ENCODE measurements around the gene AFF3. TPM values are rescaled to one million over a fixed set of nuclear protein-coding genes. Genes with fewer than 3 reads are reported as not detected.

AFF3 gene
- total RNA-seq, 1 experiment from 2014 or later = not detected

DNA sequence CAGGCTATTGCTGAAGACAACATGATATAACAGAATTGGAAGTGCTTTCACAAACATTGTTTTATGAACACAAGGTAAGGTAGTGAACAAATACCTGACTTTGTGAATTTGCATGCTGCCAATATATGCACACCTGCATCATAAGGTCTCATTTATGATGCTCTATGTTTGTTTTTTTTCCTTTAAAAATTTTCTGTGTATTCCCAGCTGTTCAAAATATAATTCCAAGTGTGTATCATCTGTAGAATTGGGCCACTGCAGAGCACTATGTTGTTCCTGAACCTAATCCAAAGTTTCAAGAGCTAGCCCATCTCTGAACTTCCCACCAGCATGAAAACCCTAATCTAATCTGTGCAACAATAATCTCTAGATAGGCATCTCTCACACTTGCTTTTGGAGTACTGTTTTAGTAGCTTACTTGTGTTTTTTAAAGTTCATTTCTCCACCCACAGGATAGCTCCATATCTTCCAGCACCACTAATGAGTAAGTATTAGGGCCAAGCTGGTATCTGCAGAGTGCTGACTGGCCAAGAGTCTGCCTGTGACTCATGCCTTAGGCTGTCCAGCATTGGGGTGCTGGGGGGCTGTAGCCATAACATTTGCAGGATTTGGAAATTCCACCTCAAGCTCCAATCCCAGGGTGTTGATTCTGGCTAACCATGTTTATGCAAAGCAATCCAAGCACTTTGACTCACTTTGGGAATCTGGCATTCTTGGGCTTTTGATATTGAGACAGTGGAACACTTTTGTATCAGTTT, 444.4 kb downstream of the AFF3 start:
- BruUV-seq (replicated peaks) = no TSS peak
- intact Hi-C loops (cut with micrococcal nuclease; ENCODE audit: unreplicated experiment) = no loop called here
- ChIA-PET CTCF (no interaction called here), POLR2A (ENCODE audit: unreplicated experiment) (no interaction called here)
- Histone ChIP-seq H3K36me3 (ENCODE audit: low read depth) (no peaks in the 10 kb centered on the region), H3K4me3 (no peak overlapping the region), H3K27ac (no peak overlapping the region), H3K4me1 (replicated peaks; ENCODE audit: insufficient read depth) (no peaks in the 10 kb centered on the region), H3K9me2 (ENCODE audit: insufficient read depth) (no peaks in the 10 kb centered on the region), H2AFZ (no peak overlapping the region), H3K27me3 (ENCODE audit: insufficient read depth, low read depth) (peaks cover 83% of the 10 kb centered on the region), H3K4me2 (no peak overlapping the region), H4K20me1 (ENCODE audit: insufficient read depth) (no peaks in the 10 kb centered on the region), H3K9me3 (ENCODE audit: insufficient read depth, low read depth) (no peaks in the 10 kb centered on the region), H3K79me2 (ENCODE audit: low read depth) (no peaks in the 10 kb centered on the region), H3F3A (ENCODE audit: insufficient read depth, low read depth) (no peaks in the 10 kb centered on the region)
- DNase-seq = no peak
- TF ChIP-seq, protein P1, sequence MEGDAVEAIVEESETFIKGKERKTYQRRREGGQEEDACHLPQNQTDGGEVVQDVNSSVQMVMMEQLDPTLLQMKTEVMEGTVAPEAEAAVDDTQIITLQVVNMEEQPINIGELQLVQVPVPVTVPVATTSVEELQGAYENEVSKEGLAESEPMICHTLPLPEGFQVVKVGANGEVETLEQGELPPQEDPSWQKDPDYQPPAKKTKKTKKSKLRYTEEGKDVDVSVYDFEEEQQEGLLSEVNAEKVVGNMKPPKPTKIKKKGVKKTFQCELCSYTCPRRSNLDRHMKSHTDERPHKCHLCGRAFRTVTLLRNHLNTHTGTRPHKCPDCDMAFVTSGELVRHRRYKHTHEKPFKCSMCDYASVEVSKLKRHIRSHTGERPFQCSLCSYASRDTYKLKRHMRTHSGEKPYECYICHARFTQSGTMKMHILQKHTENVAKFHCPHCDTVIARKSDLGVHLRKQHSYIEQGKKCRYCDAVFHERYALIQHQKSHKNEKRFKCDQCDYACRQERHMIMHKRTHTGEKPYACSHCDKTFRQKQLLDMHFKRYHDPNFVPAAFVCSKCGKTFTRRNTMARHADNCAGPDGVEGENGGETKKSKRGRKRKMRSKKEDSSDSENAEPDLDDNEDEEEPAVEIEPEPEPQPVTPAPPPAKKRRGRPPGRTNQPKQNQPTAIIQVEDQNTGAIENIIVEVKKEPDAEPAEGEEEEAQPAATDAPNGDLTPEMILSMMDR (conservative IDR thresholded peaks at IDR 0.05) = no peak
- TF ChIP-seq EZH2 (IDR thresholded peaks at IDR 0.05; ENCODE audit: low read depth) = no peak

GRCh38 chr2:99695944-99696253, 446.5 kb downstream of the AFF3 start:
- Histone ChIP-seq H3K9me3 (ENCODE audit: insufficient read depth, low read depth) (no peaks in the 10 kb centered on the region), H3F3A (ENCODE audit: insufficient read depth, low read depth) (no peaks in the 10 kb centered on the region), H3K4me2 (no peak overlapping the region), H3K27me3 (ENCODE audit: insufficient read depth, low read depth) (peaks cover 82% of the 10 kb centered on the region), H3K36me3 (ENCODE audit: low read depth) (no peaks in the 10 kb centered on the region), H3K4me1 (replicated peaks; ENCODE audit: insufficient read depth) (no peaks in the 10 kb centered on the region), H3K4me3 (no peak overlapping the region), H3K9me2 (ENCODE audit: insufficient read depth) (no peaks in the 10 kb centered on the region), H3K79me2 (ENCODE audit: low read depth) (no peaks in the 10 kb centered on the region), H2AFZ (no peak overlapping the region), H3K27ac (no peak overlapping the region), H4K20me1 (ENCODE audit: insufficient read depth) (no peaks in the 10 kb centered on the region)
- no TSS peak for BruUV-seq (replicated peaks)
- POLR2A ChIA-PET (ENCODE audit: unreplicated experiment) = no interaction called here
- intact Hi-C loops (cut with micrococcal nuclease; ENCODE audit: unreplicated experiment) = no loop called here
- CTCF ChIA-PET = no interaction called here
- TF ChIP-seq, protein P1 (conservative IDR thresholded peaks at IDR 0.05) = no peak
- TF ChIP-seq EZH2 (IDR thresholded peaks at IDR 0.05; ENCODE audit: low read depth) = no peak
- no peak for DNase-seq

- POLR2A ChIA-PET (ENCODE audit: unreplicated experiment) = no interaction called here
Observed at GRCh38 chr2:99695130-99695943, 447.1 kb downstream of the AFF3 start.

More at GRCh38 chr2:99695130-99695943, 447.1 kb downstream of the AFF3 start:
- no peak for DNase-seq
- Histone ChIP-seq H4K20me1 (ENCODE audit: insufficient read depth) (no peaks in the 10 kb centered on the region), H3K27ac (no peak overlapping the region), H3K4me3 (no peak overlapping the region), H3K4me2 (no peak overlapping the region), H3K79me2 (ENCODE audit: low read depth) (no peaks in the 10 kb centered on the region), H3F3A (ENCODE audit: insufficient read depth, low read depth) (no peaks in the 10 kb centered on the region), H3K4me1 (replicated peaks; ENCODE audit: insufficient read depth) (no peaks in the 10 kb centered on the region), H2AFZ (no peak overlapping the region), H3K9me3 (ENCODE audit: insufficient read depth, low read depth) (no peaks in the 10 kb centered on the region), H3K36me3 (ENCODE audit: low read depth) (no peaks in the 10 kb centered on the region), H3K27me3 (ENCODE audit: insufficient read depth, low read depth) (peaks cover 82% of the 10 kb centered on the region), H3K9me2 (ENCODE audit: insufficient read depth) (no peaks in the 10 kb centered on the region)
- CTCF ChIA-PET = no interaction called here
- BruUV-seq (replicated peaks) = no TSS peak
- intact Hi-C loops (cut with micrococcal nuclease; ENCODE audit: unreplicated experiment) = no loop called here
- no peak for TF ChIP-seq EZH2 (IDR thresholded peaks at IDR 0.05; ENCODE audit: low read depth)
- TF ChIP-seq, protein P1 (conservative IDR thresholded peaks at IDR 0.05) = no peak

Data from PC-9 (cell line).